CD1c-positive myeloid dendritic cell (primary cell): Measurements from ENCODE around the gene ZBTB7C.
A peak's percentile ranks its signal among the peaks of the same experiment; 100 is the strongest.

Experiments used
- DNase-seq: peaks from one replicate; pipeline ENCODE4 v3.0.0-alpha.2; 2016; ENCODE audit errors: extremely low spot score

ZBTB7C gene

DNA sequence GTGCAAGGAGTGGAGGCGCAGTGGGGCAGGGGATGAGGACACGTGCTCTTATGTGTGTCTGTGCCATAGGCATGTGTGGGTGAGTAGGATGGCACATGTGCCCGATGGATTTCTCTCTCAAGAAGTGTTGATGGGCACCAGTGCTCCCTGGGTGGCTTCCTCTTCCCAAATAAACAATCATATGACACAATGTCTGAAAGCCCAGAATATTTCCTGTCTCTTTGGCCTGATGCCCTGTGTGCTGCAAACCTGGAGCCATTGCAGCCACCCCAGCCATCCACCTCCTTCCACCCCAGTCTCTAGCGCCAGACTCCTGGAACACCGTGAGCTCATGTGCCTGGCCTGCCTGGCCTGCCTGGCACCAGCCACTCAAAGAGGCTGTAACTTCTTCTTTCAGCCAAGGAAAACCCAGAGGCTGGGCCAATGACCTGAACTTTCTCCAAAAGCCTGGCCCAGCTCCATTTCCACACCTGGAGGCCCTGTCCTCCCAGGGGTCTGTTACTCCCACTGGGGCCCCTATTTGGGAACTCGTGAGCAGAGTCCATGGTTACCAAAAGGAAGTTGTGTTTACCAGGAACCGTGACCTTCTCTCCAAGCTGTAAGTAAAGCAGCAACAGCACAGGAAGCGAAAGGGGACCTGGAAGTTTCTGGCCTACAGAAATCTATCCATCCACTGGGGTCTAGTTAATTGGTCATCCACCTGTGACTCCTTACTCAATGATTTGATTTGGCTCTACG is 9.5 kb upstream of the ZBTB7C start:
- peak; percentile 26 for DNase-seq

DNA sequence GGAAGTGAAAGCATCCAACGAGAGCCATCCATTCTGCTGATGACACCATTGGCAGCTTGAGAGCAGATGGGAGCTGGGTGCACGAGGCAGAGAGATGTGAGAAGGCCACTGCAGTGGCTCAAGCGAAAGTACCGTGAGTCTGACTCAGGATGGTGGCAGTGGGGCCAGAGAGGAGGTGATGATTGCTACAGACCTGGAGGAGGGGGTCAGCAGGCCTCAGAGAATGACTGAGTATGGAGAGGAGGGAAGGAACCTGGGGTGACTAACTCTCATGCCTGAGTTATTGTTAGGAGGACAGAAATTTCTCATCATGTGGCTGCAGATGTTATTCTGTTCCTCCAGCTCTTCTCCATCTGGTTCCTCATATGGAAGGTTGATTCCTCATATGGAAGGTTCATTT is 8.8 kb upstream of the ZBTB7C start:
- peak; percentile 46 for DNase-seq

GRCh38 chr18:48413342-48413741 is 4.2 kb upstream of the ZBTB7C start:
- DNase-seq: peak; percentile 34

DNA sequence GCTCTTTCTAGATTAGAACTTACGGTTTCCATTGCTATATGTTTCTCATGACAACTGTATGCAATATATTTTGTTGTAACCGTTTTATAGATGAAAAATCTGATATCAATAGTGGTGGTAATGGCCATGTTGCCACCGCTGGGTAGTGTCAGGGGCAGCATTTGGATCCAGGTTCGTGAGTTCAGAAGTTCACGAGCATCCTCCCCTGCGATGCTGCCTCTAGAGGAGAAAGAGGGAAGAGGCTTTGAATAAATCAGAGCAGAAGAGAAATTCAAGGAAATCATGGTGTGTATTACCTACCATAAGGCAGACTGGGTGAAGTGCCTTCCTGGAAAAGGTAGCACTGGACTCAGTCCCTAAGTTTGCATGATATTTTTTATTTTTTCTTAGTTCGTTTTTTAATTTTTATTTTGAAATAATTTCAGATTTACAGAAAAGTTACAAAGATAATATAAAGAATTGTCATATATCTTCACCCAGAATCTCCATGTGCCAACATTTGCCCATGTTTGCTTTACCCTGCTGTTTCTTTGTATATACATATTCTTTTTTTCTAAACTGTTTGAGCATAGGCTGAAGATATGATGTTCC is 3.3 kb upstream of the ZBTB7C start:
- peak; percentile 32 for DNase-seq

GRCh38 chr18:48410095-48410920 is 1.1 kb upstream of the ZBTB7C start:
- peak; percentile 89 for DNase-seq

GRCh38 chr18:48409591-48410094 is 460 bp upstream of the ZBTB7C start:
- no peak for DNase-seq

- no peak for DNase-seq
Measured at GRCh38 chr18:48408111-48408726, 964 bp downstream of the ZBTB7C start.

DNA sequence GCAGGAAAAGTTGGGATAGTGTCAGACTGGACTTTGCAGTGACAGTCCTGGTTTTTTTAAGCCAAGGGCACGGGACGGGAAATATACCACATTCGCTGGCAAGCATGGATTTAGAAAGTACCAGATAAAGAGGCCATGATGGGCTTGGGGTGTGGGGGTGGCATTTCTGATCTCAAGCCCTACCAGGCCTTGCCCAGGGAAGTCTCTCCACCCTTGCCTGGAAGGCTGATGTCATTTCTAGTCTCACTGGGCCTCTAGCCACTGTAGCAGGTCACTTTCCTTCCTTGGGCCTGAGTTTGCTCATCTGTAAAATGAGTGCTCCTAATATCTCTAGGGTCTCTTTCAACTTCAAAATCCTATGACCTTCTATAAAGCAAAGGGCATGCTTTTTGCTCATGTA is 1.8 kb downstream of the ZBTB7C start:
- DNase-seq: no peak

DNA sequence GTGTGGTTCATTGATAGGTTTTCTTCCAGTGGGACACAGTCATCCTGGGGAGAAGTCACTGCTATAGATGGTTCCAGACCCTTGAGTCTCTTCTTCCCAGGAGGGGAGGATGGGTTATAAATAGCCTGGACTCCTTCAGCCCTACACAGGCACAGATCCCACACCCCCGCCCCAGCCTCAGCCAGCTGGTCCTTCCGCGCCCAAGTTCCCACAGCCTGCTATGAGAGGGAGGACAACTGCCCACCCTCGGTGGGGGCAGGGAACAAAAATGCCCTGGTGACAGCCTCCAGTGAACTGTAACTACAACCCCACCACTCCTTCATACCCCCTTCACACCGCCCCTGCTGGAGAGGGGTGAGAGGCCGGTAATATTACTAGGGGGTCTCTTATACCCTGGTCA is 3.2 kb downstream of the ZBTB7C start:
- DNase-seq: no peak

DNA sequence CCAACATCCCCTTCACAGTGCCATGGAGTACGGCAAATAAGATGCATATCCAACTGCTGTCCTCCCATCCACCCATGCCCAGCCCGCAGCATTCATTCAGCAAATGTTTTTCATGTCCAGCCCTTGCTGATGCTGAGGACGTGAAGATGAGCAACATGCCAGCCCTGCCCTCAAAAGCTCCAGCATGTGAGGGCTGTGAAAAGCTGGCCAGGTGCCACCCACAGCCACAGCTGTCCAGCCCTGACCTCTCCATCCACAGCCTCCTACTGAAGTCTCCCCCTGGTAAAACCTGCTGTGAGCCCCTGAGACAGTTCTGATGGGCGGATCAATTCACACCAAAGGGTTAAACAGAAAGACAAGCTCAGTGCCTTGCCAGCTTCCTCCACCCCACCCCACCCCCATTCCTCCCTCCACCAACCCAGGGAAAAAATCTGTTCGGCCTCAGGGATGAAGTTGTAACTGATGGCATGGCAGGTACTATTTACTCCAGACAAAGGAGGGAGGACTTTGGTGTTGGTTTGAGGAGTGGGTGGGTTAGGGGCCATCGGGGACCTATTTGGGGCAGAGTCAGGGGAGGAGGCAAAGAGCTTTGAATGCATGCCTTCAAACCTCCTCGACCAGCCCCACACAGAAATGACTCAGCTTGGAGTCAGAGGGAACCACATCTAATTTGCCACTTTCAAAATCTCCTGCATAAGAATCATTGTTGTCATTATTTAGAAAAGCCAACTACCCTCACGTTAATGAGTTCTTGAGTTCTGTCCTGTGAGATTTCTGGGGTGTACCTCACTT is 4.3 kb downstream of the ZBTB7C start:
- no peak for DNase-seq

DNA sequence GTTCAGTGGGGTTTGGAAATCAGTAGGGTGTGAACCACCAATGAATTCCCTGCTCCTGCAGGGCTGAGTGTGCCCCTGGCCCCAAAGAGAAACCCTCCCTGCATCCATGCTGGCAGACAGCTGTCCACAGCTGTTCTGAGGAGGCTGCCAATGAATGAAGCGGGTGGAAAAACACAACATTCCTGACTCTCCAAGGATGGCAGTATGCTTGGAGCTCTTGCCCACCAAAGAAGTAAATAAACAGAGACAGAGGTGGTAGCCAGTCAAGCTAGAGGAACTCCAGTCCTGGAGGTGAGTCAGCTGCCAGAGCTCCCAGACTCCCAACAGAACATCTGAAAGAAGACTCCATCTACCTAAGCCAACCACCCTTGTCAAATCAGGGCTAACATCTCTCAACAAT is 6.2 kb downstream of the ZBTB7C start:
- DNase-seq: no peak

DNA sequence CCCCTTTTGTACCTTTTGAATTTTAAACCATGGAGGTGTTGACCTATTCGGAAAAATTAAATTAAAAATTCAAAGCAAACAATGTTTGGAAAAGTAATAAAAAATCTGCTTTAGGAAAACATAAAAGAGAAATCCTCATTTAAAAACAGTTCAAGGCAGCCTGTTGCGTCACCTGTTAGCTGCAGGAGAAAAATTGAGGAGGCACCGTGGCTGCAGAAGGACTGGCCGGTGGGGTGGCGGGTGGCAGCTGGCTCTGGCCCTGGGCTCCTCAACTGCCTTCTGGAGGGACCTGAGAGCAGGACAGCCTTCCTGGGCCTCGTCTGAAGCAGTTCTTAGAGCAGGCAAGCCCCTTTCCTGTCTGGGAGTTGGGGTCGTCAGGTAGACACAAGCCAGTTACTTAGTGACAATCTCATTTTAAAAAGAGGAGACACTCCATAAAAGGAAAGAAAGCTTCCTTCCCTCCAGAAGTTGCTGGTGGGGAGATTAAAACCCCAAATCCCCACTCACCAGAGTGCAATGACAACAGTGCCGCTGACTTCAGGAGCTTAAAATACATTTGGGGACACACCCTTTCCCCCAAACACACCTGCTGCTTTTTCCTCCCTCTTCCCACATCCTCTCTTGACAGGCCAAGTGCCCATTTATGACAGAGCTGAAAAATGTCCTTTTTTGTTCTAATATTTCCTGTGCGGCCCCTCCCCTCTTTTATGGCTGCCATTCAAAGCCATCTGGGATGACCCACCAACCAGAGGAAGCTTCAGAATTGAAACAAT is 9.7 kb downstream of the ZBTB7C start:
- no peak for DNase-seq

DNA sequence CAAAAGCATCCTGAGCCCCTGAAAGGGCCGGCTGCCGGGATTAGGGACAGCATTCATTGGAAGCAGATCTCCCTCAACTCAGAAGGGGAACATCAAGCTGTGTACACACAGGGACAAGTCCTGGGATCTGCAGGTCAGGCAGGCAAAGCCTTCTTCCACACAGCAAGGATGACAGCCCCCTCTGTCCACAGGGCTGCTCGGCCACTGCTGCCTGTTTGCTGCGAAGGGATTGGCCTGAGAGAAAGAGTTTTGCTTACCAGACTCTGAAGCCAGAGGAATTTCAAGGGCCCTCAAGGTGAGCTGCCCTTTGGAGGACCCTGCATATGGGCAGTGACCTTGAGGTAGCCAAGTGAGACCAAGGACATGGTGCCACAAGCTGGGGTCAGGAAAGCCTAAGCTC is 11.1 kb downstream of the ZBTB7C start:
- no peak for DNase-seq

- no peak for DNase-seq
Measured at GRCh38 chr18:48397021-48397420, 12.2 kb downstream of the ZBTB7C start.

GRCh38 chr18:48396561-48396960 is 12.6 kb downstream of the ZBTB7C start:
- no peak for DNase-seq

DNA sequence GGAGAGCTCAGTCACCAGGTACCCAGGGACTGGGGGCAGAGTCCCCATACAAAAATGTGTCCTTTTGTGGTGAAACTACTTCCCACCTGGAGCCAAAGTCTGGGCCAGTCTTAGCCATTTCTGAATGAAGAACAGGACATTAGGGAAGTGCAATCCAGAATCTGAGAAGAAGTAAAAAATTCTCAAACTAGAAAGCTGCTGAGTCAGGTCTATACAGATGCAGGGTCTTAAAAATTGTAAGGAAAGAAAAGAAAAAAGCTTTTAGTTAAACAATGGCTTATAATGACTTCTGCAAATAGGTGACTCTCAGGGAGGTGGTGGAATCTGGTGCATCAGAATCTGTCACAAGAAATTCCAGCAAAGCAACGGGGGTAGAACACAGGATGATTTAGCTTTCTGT is 13.5 kb downstream of the ZBTB7C start:
- no peak for DNase-seq

DNA sequence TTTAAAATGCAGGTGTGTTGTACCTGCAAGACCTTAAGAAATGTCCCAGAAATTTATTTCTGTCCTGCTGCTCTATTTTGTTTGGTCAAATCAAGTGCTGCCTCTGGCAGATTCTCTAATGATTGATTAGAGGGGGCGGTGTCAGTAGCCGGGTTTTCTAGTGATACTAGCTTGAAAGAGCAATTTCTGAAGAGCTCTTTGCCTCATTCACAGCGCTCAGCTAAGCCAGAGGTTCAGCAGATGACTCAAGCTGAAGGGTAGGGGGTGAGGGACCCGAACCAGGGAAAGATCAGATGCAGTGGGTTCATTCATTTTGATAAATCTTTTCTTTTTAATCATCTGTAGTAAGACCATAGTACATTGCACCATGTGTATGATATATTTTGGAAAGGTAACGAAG is 15.0 kb downstream of the ZBTB7C start:
- no peak for DNase-seq

- DNase-seq: no peak
Measured at GRCh38 chr18:48393776-48394175, 15.4 kb downstream of the ZBTB7C start.

DNA sequence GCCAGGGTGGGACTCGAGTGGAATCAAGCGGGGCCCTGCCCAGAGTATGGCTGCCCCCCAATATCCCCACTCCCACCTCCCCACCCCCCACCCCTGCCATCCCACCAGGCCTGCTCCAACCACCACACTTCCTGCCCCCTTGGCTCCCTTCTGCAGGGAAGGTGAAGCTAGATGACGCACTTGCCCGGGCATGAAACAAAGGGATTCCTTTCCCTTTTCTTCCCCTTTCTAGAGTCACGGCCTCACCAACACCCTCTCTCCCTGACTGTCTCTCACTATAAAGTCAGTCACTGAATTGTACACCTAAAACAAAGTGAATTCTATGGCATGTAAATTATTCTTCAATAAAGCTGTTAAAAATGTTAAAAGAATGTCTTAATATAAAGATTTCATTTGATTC is 16.0 kb downstream of the ZBTB7C start:
- no peak for DNase-seq

DNA sequence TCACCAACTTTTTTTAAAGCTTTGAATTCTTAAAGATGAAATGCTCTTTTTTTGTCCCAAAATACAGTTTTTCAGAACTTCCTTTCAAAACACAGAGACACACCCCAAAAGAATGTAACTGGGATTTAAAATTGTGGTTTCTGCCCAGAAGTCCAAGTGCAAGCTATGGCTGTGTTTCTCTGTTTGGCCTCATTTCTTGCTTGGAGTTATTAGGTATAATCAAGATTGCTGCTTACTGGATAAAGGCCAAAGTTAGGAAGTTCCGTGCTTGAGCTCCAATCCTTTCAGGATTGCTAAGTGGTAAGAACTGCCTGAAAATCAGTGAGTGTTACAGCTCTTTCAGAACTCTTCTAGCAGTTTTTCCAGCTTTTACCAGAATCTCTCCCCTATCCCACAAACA is 16.9 kb downstream of the ZBTB7C start:
- no peak for DNase-seq

DNA sequence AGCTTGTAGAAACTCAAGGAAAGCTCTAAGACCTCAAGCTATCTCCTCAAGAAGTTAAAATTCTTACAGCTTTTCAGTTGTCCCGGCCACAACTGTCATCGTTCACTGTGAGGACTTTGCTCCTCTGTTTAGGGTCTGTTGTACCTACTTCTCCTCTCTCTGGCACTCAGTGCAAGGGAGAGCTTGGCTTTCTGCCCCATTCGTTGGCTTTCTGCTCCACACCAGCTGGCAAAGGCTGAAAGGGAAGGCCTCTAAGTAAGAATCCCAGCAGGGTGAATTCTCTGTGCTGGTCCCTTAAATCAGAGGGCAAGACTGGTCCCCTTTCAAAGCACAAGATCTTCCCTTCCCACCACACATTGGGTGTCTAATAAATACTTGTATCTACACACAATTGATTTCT is 17.3 kb downstream of the ZBTB7C start:
- no peak for DNase-seq
